ENCODE data around the gene ZNF835.

Gene ZNF835

GRCh38 chr19:56671613-56671994 lies at the start of gene ZNF835:
TSS of gene ZNF835 (minus strand) at chr19:56671757. CDS start at chr19:56665198, 6,559 bp downstream.
- ATAC-seq (ENCODE audit: low read depth) (peak; percentile 94), DNase-seq (ENCODE audit: low spot score in 2 of 2) (peak; percentile 80 to 84)
- Mint-ChIP-seq H3K4me3 (peak within 1 kb of the TSS; percentile 95), H3K27ac (peak within 1 kb of the TSS; percentile 72), H3K4me1 (peaks cover 10% of the 10 kb centered on the region), H3K27me3 (no peaks in the 10 kb centered on the region), H3K9me3 (peaks cover 4% of the 10 kb centered on the region), H3K36me3 (peaks cover 8% of the 10 kb centered on the region)

- no peak overlapping the region for H3K4me3 Mint-ChIP-seq
- ATAC-seq (ENCODE audit: low read depth) (no peak), DNase-seq (ENCODE audit: low spot score in 2 of 2) (no peak)
- H3K27ac Mint-ChIP-seq: no peak overlapping the region
- H3K9me3 Mint-ChIP-seq: peaks cover 17% of the 10 kb centered on the region
- H3K27me3 Mint-ChIP-seq: peaks cover 3% of the 10 kb centered on the region
- H3K4me1 Mint-ChIP-seq: no peaks in the 10 kb centered on the region
- peaks cover 12% of the 10 kb centered on the region for H3K36me3 Mint-ChIP-seq
These were observed 48.7 kb upstream of the ZNF835 start for GRCh38 chr19:56720281-56720680.

GRCh38 chr19:56718231-56718630 lies 46.7 kb upstream of the ZNF835 start:
- Mint-ChIP-seq H3K9me3 (peaks cover 11% of the 10 kb centered on the region), H3K36me3 (peaks cover 7% of the 10 kb centered on the region), H3K27ac (no peak overlapping the region), H3K4me1 (no peaks in the 10 kb centered on the region), H3K27me3 (no peaks in the 10 kb centered on the region), H3K4me3 (no peak overlapping the region)
- no peak for ATAC-seq (ENCODE audit: low read depth)
- DNase-seq (ENCODE audit: low spot score in 2 of 2): no peak

DNA sequence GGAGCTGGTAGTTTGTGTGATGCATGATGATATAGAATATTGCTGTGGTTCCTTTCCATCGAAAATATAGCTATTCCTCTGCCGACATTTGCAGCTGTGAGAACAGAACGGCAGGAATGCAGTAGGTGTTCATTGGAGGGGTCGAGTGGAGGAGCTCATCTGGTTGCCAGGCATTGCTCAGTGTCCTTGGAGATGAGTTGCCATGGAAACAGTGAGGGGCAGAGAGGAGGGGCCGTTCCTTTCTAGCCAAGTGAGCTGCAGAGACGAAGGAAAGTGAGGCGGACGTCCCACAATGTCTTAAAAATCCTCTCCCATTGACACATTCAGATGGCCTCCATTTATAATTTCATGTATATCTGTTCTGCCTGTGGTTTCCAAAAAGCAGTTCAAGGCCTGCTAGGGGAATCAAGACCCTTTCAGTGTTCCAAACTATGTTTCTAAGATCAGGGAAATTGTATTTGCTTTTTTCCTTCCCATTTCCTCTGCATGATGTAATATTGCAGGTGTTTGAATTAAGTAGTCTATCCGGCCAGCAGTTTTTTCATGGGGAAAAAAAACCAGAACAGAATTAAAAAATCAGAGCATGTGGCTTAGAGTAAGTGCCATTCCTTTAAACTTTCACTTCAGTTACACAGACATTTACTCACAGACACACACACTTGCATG lies 41.2 kb upstream of the ZNF835 start:
- peaks cover 8% of the 10 kb centered on the region for H3K9me3 Mint-ChIP-seq
- H3K27me3 Mint-ChIP-seq: no peaks in the 10 kb centered on the region
- H3K36me3 Mint-ChIP-seq: peaks cover 7% of the 10 kb centered on the region
- H3K27ac Mint-ChIP-seq: no peak overlapping the region
- DNase-seq (ENCODE audit: low spot score in 2 of 2) (no peak), ATAC-seq (ENCODE audit: low read depth) (no peak)
- no peak overlapping the region for H3K4me3 Mint-ChIP-seq
- H3K4me1 Mint-ChIP-seq: no peaks in the 10 kb centered on the region

DNA sequence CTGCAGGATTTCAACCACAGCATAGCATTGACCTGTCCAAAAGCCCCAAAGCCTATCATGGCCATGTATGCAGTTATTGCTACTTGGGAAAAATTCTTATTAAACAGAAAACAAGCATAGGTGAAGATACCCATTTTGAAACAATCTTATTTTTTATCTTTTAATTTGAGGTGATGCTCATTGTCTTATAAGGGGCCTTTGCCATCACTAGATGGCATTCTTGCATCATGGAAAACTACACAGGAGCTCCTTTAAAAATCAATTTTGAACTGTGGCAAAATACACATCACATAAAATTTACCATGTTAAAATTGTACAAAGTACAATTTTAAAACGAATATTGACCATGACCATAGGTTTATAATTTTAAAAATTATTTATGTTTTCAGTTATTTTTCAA lies 38.9 kb upstream of the ZNF835 start:
- H3K27ac Mint-ChIP-seq: no peak overlapping the region
- H3K9me3 Mint-ChIP-seq: peaks cover 17% of the 10 kb centered on the region
- no peaks in the 10 kb centered on the region for H3K27me3 Mint-ChIP-seq
- no peak overlapping the region for H3K4me3 Mint-ChIP-seq
- H3K4me1 Mint-ChIP-seq: no peaks in the 10 kb centered on the region
- no peak for ATAC-seq (ENCODE audit: low read depth)
- peaks cover 3% of the 10 kb centered on the region for H3K36me3 Mint-ChIP-seq
- DNase-seq (ENCODE audit: low spot score in 2 of 2): no peak

DNA sequence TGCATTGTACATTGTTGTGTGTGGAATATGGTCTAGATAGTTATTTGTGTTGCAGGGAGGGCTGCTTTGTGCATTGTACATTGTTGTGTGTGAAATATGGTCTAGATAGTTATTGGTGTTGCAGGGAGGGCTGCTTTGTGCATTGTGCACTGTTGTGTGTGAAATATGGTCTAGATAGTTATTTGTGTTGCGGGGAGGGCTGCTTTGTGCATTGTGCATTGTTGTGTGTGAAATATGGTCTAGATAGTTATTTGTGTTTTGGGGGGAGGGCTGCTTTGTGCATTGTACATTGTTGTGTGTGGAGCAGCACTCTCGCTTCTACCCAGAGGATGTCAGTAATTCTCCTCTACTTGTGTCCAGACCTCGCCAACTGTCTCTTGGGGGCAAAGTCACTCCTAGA lies 36.3 kb upstream of the ZNF835 start:
- Mint-ChIP-seq H3K4me3 (no peak overlapping the region), H3K4me1 (no peaks in the 10 kb centered on the region), H3K9me3 (peaks cover 17% of the 10 kb centered on the region), H3K36me3 (peaks cover 3% of the 10 kb centered on the region), H3K27me3 (no peaks in the 10 kb centered on the region), H3K27ac (no peak overlapping the region)
- DNase-seq (ENCODE audit: low spot score in 2 of 2) (no peak), ATAC-seq (ENCODE audit: low read depth) (no peak)

- DNase-seq (ENCODE audit: low spot score in 2 of 2) (no peak), ATAC-seq (ENCODE audit: low read depth) (no peak)
- Mint-ChIP-seq H3K27ac (no peak overlapping the region), H3K4me1 (no peaks in the 10 kb centered on the region), H3K4me3 (no peak overlapping the region), H3K27me3 (no peaks in the 10 kb centered on the region), H3K9me3 (peaks cover 15% of the 10 kb centered on the region), H3K36me3 (peaks cover under 1% of the 10 kb centered on the region)
These were observed 34.4 kb upstream of the ZNF835 start for GRCh38 chr19:56705939-56706338.

GRCh38 chr19:56701895-56702294 lies 30.3 kb upstream of the ZNF835 start:
- peaks cover 2% of the 10 kb centered on the region for H3K36me3 Mint-ChIP-seq
- no peak overlapping the region for H3K27ac Mint-ChIP-seq
- ATAC-seq (ENCODE audit: low read depth) (no peak), DNase-seq (ENCODE audit: low spot score in 2 of 2) (no peak)
- H3K27me3 Mint-ChIP-seq: no peaks in the 10 kb centered on the region
- H3K4me1 Mint-ChIP-seq: no peaks in the 10 kb centered on the region
- no peak overlapping the region for H3K4me3 Mint-ChIP-seq
- peaks cover 10% of the 10 kb centered on the region for H3K9me3 Mint-ChIP-seq

GRCh38 chr19:56699552-56699951 lies 28.0 kb upstream of the ZNF835 start:
- H3K27ac Mint-ChIP-seq: no peak overlapping the region
- peaks cover 2% of the 10 kb centered on the region for H3K36me3 Mint-ChIP-seq
- H3K4me1 Mint-ChIP-seq: no peaks in the 10 kb centered on the region

GRCh38 chr19:56692206-56692895 lies 20.8 kb upstream of the ZNF835 start:
- Mint-ChIP-seq H3K27ac (no peak overlapping the region), H3K4me3 (no peak overlapping the region), H3K4me1 (no peaks in the 10 kb centered on the region), H3K36me3 (peaks cover 6% of the 10 kb centered on the region), H3K9me3 (peaks cover 11% of the 10 kb centered on the region), H3K27me3 (no peaks in the 10 kb centered on the region)
- ATAC-seq (ENCODE audit: low read depth): no peak
- DNase-seq (ENCODE audit: low spot score in 2 of 2): no peak

More at GRCh38 chr19:56699552-56699951, 28.0 kb upstream of the ZNF835 start:
- DNase-seq (ENCODE audit: low spot score in 2 of 2): no peak
- H3K9me3 Mint-ChIP-seq: peaks cover 7% of the 10 kb centered on the region
- ATAC-seq (ENCODE audit: low read depth): no peak
- no peaks in the 10 kb centered on the region for H3K27me3 Mint-ChIP-seq
- no peak overlapping the region for H3K4me3 Mint-ChIP-seq

GRCh38 chr19:56690670-56691069 lies 19.1 kb upstream of the ZNF835 start:
- Mint-ChIP-seq H3K36me3 (peaks cover 11% of the 10 kb centered on the region), H3K4me1 (no peaks in the 10 kb centered on the region), H3K4me3 (no peak overlapping the region), H3K9me3 (peaks cover 15% of the 10 kb centered on the region), H3K27me3 (no peaks in the 10 kb centered on the region), H3K27ac (no peak overlapping the region)
- no peak for DNase-seq (ENCODE audit: low spot score in 2 of 2)
- ATAC-seq (ENCODE audit: low read depth): no peak

- ATAC-seq (ENCODE audit: low read depth) (no peak), DNase-seq (ENCODE audit: low spot score in 2 of 2) (no peak)
- peaks cover 16% of the 10 kb centered on the region for H3K36me3 Mint-ChIP-seq
- no peaks in the 10 kb centered on the region for H3K27me3 Mint-ChIP-seq
- H3K4me1 Mint-ChIP-seq: no peaks in the 10 kb centered on the region
- H3K9me3 Mint-ChIP-seq: peaks cover 20% of the 10 kb centered on the region
- no peak overlapping the region for H3K27ac Mint-ChIP-seq
- no peak overlapping the region for H3K4me3 Mint-ChIP-seq
These were observed 17.6 kb upstream of the ZNF835 start for GRCh38 chr19:56689198-56689597.

- Mint-ChIP-seq H3K4me3 (no peak overlapping the region), H3K27me3 (no peaks in the 10 kb centered on the region), H3K36me3 (peaks cover 12% of the 10 kb centered on the region), H3K9me3 (peaks cover 14% of the 10 kb centered on the region), H3K27ac (no peak overlapping the region), H3K4me1 (no peaks in the 10 kb centered on the region)
- ATAC-seq (ENCODE audit: low read depth): no peak
- DNase-seq (ENCODE audit: low spot score in 2 of 2): no peak
These were observed 15.5 kb upstream of the ZNF835 start for GRCh38 chr19:56687031-56687430.

DNA sequence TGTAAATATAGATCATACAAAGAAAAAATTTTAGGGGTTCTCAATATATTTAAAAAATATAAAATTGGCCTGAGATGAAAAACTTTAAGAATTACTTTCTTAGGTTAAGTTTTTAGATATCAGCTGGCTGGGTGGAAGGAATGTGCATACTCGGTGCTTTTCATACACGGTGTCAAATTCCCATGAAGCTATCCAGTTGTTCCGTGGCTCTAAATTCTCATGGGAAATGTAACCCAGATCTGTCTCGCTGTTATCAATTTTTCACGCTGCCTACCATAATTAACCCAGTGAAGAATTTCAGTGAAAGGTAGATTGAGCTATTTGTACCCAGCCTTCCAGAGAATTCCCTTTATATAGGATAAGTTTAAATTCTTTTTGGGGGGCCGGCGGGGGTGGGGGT lies 11.6 kb upstream of the ZNF835 start:
- peaks cover 15% of the 10 kb centered on the region for H3K36me3 Mint-ChIP-seq
- no peak for ATAC-seq (ENCODE audit: low read depth)
- no peaks in the 10 kb centered on the region for H3K27me3 Mint-ChIP-seq
- no peak overlapping the region for H3K27ac Mint-ChIP-seq
- H3K9me3 Mint-ChIP-seq: peaks cover 17% of the 10 kb centered on the region
- no peak for DNase-seq (ENCODE audit: low spot score in 2 of 2)
- no peak overlapping the region for H3K4me3 Mint-ChIP-seq
- no peaks in the 10 kb centered on the region for H3K4me1 Mint-ChIP-seq

GRCh38 chr19:56681702-56682101 lies 10.1 kb upstream of the ZNF835 start:
- H3K4me3 Mint-ChIP-seq: no peak overlapping the region
- peaks cover 13% of the 10 kb centered on the region for H3K9me3 Mint-ChIP-seq
- H3K27ac Mint-ChIP-seq: no peak overlapping the region
- no peak for ATAC-seq (ENCODE audit: low read depth)
- no peak for DNase-seq (ENCODE audit: low spot score in 2 of 2)
- no peaks in the 10 kb centered on the region for H3K27me3 Mint-ChIP-seq
- no peaks in the 10 kb centered on the region for H3K4me1 Mint-ChIP-seq
- peaks cover 10% of the 10 kb centered on the region for H3K36me3 Mint-ChIP-seq

All from memory B cell (primary cell).